ENCODE measurements around the gene DLG2. TPM values are rescaled to one million over a fixed set of nuclear protein-coding genes. Genes with fewer than 3 reads are reported as not detected.
A peak's percentile ranks its signal among the peaks of the same experiment; 100 is the strongest.
"Not testable (repeated sequence)": the region's sequence is repeated elsewhere in the genome, so short reads cannot be mapped to it uniquely, and the experiment has no call there.

DLG2 gene
- polyA plus RNA-seq, 4 donors, result 12.8 to 14.2 (median 13.7) TPM

- no peak for DNase-seq (ENCODE audit: low read depth in 4 of 4, low spot score in 3 of 4)
Observed at GRCh38 chr11:85137597-85137996, 489.5 kb downstream of the DLG2 start.

GRCh38 chr11:85133636-85134035 lies 493.5 kb downstream of the DLG2 start:
- peak in 1 of 4 donors; percentile 2 for DNase-seq (ENCODE audit: low read depth in 4 of 4, low spot score in 3 of 4)

GRCh38 chr11:85132851-85133585 lies 494.1 kb downstream of the DLG2 start:
- peak in 2 of 4 donors; percentile 10 to 22 for DNase-seq (ENCODE audit: low read depth in 4 of 4, low spot score in 3 of 4)

DNA sequence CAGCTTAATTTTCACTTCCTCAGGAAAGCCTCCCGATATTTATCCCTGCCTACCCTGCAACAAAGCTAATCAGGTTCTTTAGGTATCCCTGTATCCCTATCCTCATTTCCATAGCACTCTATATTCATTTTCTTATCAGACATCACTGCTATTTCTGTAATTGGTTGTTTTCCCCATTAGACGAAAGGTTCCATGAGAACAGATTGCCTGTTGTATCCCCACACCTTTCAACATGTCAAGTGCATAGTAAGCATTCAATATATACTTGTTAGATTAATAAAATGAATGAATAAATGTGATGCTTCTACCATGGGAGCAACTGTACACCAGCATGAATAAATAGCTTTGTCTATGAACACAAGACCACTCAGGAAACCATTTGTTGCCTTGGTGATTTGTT lies 499.8 kb downstream of the DLG2 start:
- DNase-seq (ENCODE audit: low read depth in 4 of 4, low spot score in 3 of 4), result no peak

GRCh38 chr11:85123752-85124231 lies 503.4 kb downstream of the DLG2 start:
- DNase-seq (ENCODE audit: low read depth in 4 of 4, low spot score in 3 of 4), result no peak

GRCh38 chr11:85118151-85118550 lies 509.0 kb downstream of the DLG2 start:
- no peak for DNase-seq (ENCODE audit: low read depth in 4 of 4, low spot score in 3 of 4)

DNA sequence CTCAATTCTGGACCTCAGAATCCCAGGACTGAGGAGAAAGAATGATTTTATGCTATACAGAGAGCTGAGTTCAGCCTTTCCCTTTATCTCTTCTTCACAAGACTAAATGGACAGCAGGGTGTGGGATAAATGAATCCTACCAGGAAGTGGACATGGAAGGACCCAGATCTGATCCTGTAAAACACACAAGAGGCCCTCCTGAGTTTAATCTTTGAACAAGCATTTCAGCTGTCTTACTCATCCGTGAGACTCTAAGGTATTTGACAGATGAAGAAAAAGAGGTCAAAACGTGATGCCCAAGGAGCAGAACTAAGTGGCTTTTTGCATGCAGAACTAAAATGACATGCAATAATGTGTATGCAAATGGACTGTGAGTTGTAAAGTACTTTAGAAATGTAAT lies 511.3 kb downstream of the DLG2 start:
- DNase-seq (ENCODE audit: low read depth in 4 of 4, low spot score in 3 of 4), result no peak

GRCh38 chr11:85114786-85115185 lies 512.4 kb downstream of the DLG2 start:
- DNase-seq (ENCODE audit: low read depth in 4 of 4, low spot score in 3 of 4), result no peak

DNA sequence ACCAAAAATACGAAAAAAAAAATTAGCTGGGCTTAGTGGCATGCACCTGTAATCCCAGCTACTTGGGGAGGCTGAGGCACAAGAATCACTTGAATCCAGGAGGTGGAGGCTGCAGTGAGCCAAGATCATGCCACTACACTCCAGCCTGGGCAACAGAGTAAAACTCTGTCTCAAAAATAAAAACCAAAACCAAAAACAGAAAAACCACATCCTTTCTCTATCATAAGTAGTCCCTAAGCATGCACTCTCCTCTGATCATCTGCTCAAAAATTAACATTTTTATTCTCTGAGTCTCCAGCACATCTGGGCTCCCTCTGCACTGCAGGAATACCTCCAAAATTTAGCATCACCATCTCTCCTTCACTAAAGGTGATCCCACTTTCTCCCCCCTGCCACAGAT lies 516.9 kb downstream of the DLG2 start:
- not testable (repeated sequence) for DNase-seq (ENCODE audit: low read depth in 4 of 4, low spot score in 3 of 4)

GRCh38 chr11:85109141-85109540 lies 518.0 kb downstream of the DLG2 start:
- DNase-seq (ENCODE audit: low read depth in 4 of 4, low spot score in 3 of 4), result no peak

DNA sequence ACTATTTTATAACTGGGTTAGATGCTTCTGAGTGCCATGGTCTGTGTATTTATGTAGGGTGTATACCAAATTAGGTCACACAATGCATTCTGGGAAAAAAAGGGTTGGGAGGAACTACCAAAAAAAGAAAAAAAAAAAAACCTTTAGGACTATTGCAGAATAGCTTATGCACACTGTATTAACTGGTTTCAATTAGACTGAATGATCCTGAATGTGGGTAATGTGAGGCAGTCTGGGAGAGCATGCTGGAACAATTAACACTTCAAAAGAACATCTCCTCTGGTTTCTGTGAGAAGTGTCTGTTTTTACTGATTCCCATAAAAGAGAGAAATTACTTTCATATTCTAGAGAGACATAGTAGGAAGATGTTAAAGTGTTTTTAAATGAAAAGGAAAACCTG lies 521.3 kb downstream of the DLG2 start:
- DNase-seq (ENCODE audit: low read depth in 4 of 4, low spot score in 3 of 4), result no peak

DNA sequence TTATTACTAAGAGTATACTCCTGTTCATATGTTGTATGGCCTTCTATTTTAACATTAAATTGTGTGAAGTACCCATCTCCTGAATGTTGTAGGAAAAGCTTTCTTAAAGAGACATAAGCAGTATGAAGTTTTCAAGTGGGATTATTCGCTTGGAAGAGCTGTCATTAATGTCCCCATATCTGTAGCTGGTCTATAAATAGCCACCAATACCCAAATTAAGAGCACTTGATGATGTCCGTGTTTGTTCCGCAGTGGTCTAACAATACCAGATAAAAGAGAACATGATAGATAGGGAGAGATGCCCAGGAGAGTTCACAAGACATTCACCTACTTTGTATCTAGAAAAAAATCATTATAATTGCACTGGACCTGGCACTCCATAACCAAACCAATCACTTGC lies 527.6 kb downstream of the DLG2 start:
- no peak for DNase-seq (ENCODE audit: low read depth in 4 of 4, low spot score in 3 of 4)

DNA sequence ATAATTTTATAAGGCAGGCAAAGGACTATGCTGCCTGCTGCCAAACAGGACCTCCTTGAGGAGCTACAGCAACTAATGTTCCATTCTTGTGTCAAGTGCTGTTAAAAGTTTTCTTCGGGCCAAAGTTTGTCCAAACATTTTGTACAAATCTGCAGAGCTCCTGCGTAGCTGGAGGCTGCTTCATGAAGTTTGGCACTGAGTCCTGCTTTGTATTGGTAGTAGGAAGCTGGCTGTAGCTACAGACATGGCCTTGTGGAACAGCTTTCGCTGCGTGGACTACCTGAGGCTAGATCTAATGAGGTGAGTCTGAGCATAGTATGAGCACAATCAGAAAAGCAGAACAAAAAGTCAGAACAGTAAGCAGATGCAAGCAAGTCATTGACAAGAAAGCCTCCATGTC lies 528.1 kb downstream of the DLG2 start:
- no peak for DNase-seq (ENCODE audit: low read depth in 4 of 4, low spot score in 3 of 4)

DNA sequence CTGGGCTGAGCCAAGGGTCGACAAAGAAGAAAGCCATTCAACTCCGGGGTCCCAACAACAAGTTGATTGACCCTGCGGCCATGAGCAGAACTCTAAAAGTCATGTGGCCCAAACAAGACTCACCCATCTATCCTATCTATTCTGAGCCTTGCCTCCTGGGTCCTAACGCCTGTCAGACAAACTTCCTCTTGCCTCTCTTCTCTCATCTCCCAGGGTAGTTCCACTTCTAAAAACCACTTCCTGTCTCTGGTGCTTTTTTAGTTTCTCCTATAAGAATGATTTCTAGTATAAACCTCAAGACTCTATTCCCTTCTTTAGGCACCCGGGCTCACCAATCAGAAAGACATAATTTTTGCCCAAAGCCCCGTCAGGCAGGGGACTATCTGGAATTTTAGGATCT lies 530.2 kb downstream of the DLG2 start:
- no peak for DNase-seq (ENCODE audit: low read depth in 4 of 4, low spot score in 3 of 4)

GRCh38 chr11:85095239-85095638 lies 531.9 kb downstream of the DLG2 start:
- no peak for DNase-seq (ENCODE audit: low read depth in 4 of 4, low spot score in 3 of 4)

DNA sequence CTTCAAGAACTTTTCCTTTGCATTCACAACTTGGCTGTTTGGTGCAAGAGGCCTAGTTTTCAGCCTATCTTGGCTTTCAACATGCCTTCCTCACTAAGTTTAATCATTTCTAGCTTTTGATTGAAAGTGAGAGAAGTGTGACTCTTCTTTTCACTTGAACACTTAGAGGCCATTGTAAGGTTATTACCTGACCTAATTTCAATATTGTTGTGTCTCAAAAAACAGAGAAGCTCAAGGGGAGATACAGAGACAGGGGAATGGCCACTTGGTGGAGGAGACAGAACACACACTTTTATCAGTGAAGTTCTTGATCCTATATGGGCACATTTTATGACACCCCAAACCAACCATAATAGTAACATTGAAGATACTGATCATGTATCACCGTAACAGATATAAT lies 532.3 kb downstream of the DLG2 start:
- no peak for DNase-seq (ENCODE audit: low read depth in 4 of 4, low spot score in 3 of 4)

GRCh38 chr11:85089654-85090053 lies 537.5 kb downstream of the DLG2 start:
- no peak for DNase-seq (ENCODE audit: low read depth in 4 of 4, low spot score in 3 of 4)

- DNase-seq (ENCODE audit: low read depth in 4 of 4, low spot score in 3 of 4), result no peak
Observed at GRCh38 chr11:85088286-85088685, 538.9 kb downstream of the DLG2 start.

DNA sequence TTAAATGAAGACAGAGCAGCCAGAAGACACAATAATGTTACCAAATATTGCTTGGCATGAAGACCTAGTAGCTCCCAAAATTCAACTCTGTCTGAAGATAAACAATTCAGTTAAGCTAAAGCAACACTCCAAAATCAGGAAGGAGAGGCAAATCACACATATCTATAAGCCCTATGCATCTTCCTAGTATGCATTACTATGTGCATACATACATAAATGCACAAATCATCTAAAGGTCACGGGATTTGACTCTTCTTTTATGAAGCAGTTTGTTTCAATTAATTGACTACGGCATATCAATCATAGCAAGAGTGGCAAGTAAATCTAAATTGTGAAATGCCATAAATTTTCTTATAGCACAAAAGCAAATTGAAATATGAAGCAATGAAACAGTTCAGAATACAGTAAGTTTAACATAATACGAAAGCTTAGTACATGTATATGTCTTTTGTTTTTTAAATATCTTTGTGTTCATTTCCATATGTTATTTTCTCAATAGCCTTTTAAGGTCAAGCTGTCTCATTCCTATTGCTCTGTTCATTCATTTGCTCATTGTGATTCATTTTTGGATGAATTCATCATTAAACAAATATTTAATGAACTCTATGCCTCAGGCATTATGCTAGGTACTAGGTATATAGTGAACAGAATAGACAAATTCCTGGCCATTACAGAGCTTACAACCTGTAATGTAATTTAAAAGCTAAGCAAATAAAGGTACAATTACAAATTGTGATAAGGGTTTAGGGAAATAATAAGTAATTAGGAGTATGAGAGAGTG lies 540.5 kb downstream of the DLG2 start:
- DNase-seq (ENCODE audit: low read depth in 4 of 4, low spot score in 3 of 4), result no peak

DNA sequence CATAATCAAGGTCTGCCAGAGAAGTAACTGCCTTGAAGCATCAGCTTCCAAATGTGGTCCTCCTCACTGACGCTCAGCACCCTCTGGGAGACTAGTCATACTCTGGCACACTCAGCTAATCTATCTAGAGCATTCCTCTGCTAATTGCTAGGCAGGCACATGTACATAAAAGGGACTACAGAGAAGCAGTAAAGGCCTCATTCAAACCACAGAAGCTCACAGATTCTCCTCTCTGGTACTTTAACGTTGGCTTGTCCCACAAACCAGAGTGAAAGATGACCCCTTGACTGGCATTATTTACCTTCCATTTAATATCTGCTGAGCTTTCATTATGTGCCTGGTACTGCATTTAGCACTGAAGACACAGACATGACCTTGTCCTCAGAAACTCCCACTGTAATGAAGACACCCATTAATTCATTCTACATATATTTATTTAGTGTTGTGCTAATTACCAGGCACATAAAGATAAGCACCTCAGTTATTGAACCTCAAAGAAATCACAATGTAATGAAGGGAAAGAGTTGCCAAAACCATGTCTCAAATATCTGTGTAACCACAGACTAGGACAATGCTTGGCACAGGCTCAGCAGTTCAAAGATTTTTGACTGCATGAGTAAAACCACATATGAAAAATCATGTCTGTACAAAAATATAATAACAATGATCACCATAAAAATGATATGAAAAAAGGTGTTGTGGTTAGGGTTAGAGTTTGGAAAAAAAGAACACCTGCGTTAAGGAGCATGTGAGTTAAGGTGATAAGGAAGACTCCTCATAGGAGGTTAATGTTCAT lies 550.4 kb downstream of the DLG2 start:
- no peak for DNase-seq (ENCODE audit: low read depth in 4 of 4, low spot score in 3 of 4)

DNA sequence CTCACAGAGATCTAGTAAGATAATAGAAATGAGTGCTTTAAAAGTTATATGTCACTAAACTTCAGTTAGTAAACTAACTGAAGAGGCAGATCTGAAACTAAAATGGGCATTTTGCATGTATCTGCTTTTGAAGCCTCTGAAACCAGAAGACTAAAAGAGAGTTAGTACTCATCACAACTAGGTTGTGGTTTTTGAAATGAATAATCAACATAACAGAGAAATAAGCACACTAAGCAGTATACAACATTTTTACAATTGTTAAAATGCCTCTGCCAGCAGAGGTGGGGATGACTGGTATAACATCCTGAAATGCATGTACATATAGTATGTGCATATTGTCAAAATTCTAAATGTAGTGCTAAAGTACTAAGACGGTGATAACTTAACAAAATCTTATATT lies 564.5 kb downstream of the DLG2 start:
- no peak for DNase-seq (ENCODE audit: low read depth in 4 of 4, low spot score in 3 of 4)

Data from right renal pelvis (tissue), 4 donors.